Fibroblast of villous mesenchyme (primary cell): ENCODE measurements around the gene SERPINA3. TPM values are rescaled to one million over a fixed set of nuclear protein-coding genes. Genes with fewer than 3 reads are reported as not detected.
"Not testable (repeated sequence)": the region's sequence is repeated elsewhere in the genome, so short reads cannot be mapped to it uniquely, and the experiment has no call there.

ENCODE experiments used
- DNase-seq: peaks from one replicate; pipeline ENCODE4 v3.0.0-alpha.2; 2010; ENCODE audit warnings: low read depth
- H3K4me3 ChIP-seq: 2 replicates; pipeline ENCODE4 v1.5.1; 2011; ENCODE audit warnings: low read depth, mild to moderate bottlenecking, low read length
- total RNA-seq: library from RNA; depleted of rRNA; stranded (reverse); fragments of >200 nt; gene quantifications from 2 replicates; pipeline ENCODE4 v1.2.3, GENCODE V29; 2012
- TF ChIP-seq, protein P1 (sequence below): IDR thresholded peaks from 2 replicates; pipeline ENCODE4 v1.5.1; 2012; ENCODE audit warnings: low read depth, mild to moderate bottlenecking, low read length; ENCODE audit not compliant: insufficient read depth

The SERPINA3 gene
- total RNA-seq, 1 donor, result not detected

DNA sequence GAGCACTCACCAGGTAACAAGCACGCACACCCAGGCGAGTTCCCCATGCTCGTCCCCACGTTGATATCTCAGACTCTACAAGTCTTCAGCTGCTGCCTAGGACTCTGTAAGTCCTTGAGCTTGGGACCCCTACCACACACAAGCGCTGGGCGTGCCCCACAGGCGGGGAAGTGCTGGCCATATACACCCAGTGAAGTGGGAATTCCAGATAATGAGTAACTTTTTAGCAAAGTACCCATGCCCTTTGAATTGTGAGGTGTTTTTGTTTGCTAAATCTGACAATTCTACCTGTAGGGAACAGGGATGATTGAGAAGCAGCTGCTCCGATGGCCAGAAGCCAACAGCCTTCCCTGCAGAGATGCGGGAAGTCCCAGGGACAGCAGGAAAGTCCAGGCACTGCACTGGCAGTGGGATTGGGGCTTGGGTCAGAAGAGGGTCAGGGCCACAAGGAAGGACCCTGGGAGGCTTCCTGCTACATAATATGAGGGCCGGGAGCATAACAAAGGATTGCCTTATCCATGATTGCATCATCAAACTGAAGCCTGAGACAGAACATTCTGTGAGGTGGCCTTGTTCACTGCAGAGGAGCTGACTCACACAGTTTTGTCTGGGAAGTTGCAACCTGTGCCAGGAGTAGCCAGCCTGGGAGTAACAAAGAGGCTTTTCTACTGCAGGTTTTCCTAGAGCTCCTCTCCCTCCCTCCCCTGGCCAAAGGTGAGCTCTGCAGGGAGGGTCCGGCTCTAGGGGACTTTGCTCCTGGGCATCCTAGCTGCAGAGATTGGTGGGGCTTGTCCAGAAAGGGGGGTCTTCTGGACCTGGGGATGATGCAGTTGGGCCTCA lies 13.2 kb upstream of the SERPINA3 start:
- H3K4me3 ChIP-seq, result no peak overlapping the region
- TF ChIP-seq, protein P1, sequence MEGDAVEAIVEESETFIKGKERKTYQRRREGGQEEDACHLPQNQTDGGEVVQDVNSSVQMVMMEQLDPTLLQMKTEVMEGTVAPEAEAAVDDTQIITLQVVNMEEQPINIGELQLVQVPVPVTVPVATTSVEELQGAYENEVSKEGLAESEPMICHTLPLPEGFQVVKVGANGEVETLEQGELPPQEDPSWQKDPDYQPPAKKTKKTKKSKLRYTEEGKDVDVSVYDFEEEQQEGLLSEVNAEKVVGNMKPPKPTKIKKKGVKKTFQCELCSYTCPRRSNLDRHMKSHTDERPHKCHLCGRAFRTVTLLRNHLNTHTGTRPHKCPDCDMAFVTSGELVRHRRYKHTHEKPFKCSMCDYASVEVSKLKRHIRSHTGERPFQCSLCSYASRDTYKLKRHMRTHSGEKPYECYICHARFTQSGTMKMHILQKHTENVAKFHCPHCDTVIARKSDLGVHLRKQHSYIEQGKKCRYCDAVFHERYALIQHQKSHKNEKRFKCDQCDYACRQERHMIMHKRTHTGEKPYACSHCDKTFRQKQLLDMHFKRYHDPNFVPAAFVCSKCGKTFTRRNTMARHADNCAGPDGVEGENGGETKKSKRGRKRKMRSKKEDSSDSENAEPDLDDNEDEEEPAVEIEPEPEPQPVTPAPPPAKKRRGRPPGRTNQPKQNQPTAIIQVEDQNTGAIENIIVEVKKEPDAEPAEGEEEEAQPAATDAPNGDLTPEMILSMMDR, result no peak
- DNase-seq, result peak; percentile 88

DNA sequence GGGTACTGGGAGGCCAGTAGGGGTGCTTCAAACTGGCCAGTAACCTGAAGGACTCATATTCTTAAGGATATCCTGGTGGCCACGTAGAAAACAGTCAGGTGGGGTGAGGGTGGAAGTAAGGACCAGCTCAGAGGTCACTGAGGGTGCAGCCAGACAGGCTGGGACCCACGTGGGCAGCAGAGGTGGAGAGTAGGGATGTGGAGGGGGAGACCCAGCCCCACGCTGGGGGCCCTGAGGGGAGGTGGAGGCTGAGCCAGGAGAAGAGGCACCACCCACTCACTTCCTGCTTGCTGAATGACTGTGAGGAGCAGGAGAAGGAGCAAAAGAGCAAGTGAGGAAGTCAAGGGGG lies 12.6 kb upstream of the SERPINA3 start:
- TF ChIP-seq, protein P1, result no peak
- no peak for DNase-seq
- H3K4me3 ChIP-seq, result no peak overlapping the region

DNA sequence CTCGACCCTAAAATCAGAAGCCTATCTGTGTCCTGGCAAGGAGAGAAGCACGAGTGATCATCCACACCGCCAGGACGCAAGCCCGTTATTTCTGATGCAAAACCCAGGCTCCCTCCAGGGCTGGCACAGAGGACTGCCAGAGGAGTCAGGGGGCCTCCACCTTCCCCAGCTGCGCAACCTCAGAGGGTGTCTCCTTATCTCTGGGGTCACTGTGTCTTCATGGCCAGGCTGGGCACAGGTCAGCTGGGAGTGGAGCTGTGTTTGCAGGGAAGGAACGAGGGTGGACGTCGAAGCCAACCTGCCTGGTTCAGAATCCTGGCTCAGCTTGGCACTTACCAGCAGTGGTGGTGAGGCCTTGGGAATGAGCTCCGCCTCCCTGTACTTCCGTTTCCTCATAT lies 12.0 kb upstream of the SERPINA3 start:
- H3K4me3 ChIP-seq, result no peak overlapping the region
- no peak for DNase-seq
- TF ChIP-seq, protein P1, result no peak

DNA sequence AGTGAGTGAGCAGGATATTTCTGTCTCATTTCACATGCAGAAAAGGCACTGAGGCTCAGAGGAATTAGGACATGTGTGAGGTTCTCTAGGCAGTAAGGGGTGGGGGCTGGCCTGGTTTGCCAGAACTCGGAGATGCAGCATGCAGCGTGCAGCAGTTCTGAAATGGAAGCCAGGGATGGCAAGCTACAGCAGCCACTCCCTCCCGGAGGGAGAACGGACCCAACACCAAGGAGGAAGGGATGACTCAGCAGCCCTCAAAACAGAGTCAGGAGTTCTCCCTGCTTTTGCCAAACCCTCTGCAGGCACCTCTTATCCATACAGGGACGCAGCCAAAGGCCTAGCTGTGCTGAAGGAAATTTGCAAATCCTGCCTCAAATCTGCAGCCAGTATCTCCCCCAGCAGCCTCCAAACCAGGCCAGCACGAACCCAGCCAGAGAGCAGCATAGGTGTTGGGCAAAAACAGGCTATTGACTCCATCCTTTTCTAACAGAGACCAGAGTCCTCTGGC lies 10.3 kb upstream of the SERPINA3 start:
- H3K4me3 ChIP-seq, result no peak overlapping the region
- TF ChIP-seq, protein P1, result no peak
- DNase-seq, result peak; percentile 81

DNA sequence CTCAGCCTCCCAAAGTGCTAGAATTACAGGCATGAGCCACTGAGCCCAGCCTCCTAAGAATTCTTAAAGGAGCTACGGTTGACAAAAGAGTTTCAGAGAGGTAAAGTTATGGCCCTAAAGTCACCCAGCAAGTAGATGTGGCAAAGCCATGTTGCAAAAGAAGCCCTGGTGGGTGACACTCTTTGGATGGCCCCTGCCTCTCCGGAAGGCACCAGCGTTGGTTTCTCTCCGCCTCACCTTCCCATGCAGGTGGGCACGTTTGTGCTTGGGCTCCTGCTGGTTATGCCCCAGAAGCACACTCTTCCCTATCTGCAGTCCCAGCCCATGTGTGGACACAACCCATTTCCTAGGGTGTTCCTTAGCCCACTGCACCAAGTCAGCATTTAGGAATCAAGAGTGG lies 9.5 kb upstream of the SERPINA3 start:
- DNase-seq, result no peak
- TF ChIP-seq, protein P1, result no peak
- H3K4me3 ChIP-seq, result no peak overlapping the region

DNA sequence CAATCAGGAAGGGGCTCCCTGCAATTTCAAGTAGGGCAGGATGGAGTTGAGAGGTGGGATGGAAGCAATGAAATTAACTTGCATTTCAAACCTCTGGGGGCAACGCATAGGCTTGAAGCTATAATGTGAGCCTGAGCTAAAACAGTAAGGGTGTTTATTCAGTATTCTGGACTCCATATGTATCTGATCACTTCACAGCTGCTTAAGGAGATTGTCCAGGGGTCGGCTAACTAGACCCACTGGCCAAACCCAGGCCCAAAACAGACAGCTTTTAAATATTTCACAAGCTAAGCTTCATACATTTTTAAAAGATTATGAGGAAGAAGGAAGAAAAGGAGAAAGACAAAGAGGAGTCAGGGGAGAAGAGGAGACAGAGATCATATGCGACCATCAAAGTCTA lies 6.8 kb upstream of the SERPINA3 start:
- no peak for DNase-seq
- H3K4me3 ChIP-seq, result no peak overlapping the region
- TF ChIP-seq, protein P1, result no peak

DNA sequence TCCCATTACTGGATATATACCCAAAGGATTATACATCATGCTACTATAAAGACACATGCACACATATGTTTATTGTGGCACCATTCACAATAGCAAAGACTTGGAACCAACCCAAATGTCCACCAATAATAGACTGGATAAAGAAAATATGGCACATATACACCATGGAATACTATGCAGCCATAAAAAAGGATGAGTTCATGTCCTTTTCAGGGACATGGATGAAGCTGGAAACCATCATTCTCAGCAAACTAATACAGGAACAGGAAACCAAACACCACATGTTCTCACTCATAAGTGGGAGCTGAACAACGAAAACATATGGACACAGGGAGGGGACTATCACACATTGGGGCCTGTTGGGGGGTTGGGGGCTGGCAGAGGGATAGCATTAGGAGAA lies 3.2 kb upstream of the SERPINA3 start:
- not testable (repeated sequence) for H3K4me3 ChIP-seq, DNase-seq
